Stimulated activated CD8-positive, alpha-beta memory T cell treated with anti-CD3 and anti-CD28 coated beads, Interleukin-7, amount 100 ng/mL, for 24 hours (primary cell): ENCODE results near the gene CD81.

Experiments used
- DNase-seq: peaks from one replicate; pipeline ENCODE4 v3.0.0-alpha.2; 2020; ENCODE audit warnings: low read depth

CD81 gene

GRCh38 chr11:2377511-2378443, 667 bp downstream of the CD81 start:
- no peak for DNase-seq

- no peak for DNase-seq
These were observed 1.6 kb downstream of the CD81 start for GRCh38 chr11:2378527-2379210.

- no peak for DNase-seq
These were observed 2.5 kb downstream of the CD81 start for GRCh38 chr11:2379466-2380174.

- DNase-seq, result no peak
These were observed 3.3 kb downstream of the CD81 start for GRCh38 chr11:2380396-2380795.

- DNase-seq, result no peak
These were observed 3.8 kb downstream of the CD81 start for GRCh38 chr11:2380807-2381350.

GRCh38 chr11:2381494-2382128, 4.5 kb downstream of the CD81 start:
- no peak for DNase-seq

- no peak for DNase-seq
These were observed 5.0 kb downstream of the CD81 start for GRCh38 chr11:2382129-2382517.

- DNase-seq, result no peak
These were observed 6.1 kb downstream of the CD81 start for GRCh38 chr11:2382936-2383851.

- no peak for DNase-seq
These were observed 7.0 kb downstream of the CD81 start for GRCh38 chr11:2383852-2384804.

GRCh38 chr11:2385156-2386151, 8.3 kb downstream of the CD81 start:
- no peak for DNase-seq

GRCh38 chr11:2386591-2386990, 9.5 kb downstream of the CD81 start:
- DNase-seq, result no peak

GRCh38 chr11:2387266-2387987, 10.3 kb downstream of the CD81 start:
- no peak for DNase-seq

GRCh38 chr11:2388431-2389376, 11.6 kb downstream of the CD81 start:
- no peak for DNase-seq

- DNase-seq, result no peak
These were observed 12.4 kb downstream of the CD81 start for GRCh38 chr11:2389377-2390026.

GRCh38 chr11:2390091-2390724, 13.1 kb downstream of the CD81 start:
- DNase-seq, result no peak
